ENCODE results near the gene MALAT1. TPM values are rescaled to one million over a fixed set of nuclear protein-coding genes. Genes with fewer than 3 reads are reported as not detected.

The MALAT1 gene
- total and polyA plus RNA-seq, 2 of the 13 experiments (the other 11 are each of a cell fraction or from before 2014, with no cell fraction given) = 143 to 1,237 TPM

GRCh38 chr11:65524741-65525545 lies 26.1 kb downstream of the MALAT1 start, which contains the start of gene SCYL1 (continued):
- no peak for TF ChIP-seq DZIP1 (CRISPR knock-in tag; IDR thresholded peaks at IDR 0.05)
- peak; percentile 77; the same call in 1 of the 2 replicates for TF ChIP-seq BORCS8-MEF2B (CRISPR knock-in tag; IDR thresholded peaks at IDR 0.05)
- TF ChIP-seq PRDM4 (CRISPR knock-in tag; IDR thresholded peaks at IDR 0.05; ENCODE audit: borderline replicate concordance) = no peak
- no peak for TF ChIP-seq REL (CRISPR knock-in tag; conservative IDR thresholded peaks at IDR 0.05)
- TF ChIP-seq ZNF17 (CRISPR knock-in tag; IDR thresholded peaks at IDR 0.05) = no peak
- no peak for TF ChIP-seq TP53 (CRISPR knock-in tag; conservative IDR thresholded peaks at IDR 0.05)
- no peak for TF ChIP-seq TAF15 (IDR thresholded peaks at IDR 0.05; ENCODE audit: low read depth, low read length, poor library complexity, severe bottlenecking)
- peak; percentile 65; the same call in 1 of the 2 replicates for TF ChIP-seq ZBTB38 (CRISPR knock-in tag; IDR thresholded peaks at IDR 0.05)
- peak; percentile 73; the same call in 1 of the 2 replicates for TF ChIP-seq ZNF788 (CRISPR knock-in tag; IDR thresholded peaks at IDR 0.05; ENCODE audit: borderline replicate concordance)
- peak; percentile 38; the same call in 1 of the 2 replicates for TF ChIP-seq NR2C2 (CRISPR knock-in tag; IDR thresholded peaks at IDR 0.05; ENCODE audit: borderline replicate concordance)
- TF ChIP-seq, protein P1, sequence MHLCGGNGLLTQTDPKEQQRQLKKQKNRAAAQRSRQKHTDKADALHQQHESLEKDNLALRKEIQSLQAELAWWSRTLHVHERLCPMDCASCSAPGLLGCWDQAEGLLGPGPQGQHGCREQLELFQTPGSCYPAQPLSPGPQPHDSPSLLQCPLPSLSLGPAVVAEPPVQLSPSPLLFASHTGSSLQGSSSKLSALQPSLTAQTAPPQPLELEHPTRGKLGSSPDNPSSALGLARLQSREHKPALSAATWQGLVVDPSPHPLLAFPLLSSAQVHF (CRISPR knock-in tag; IDR thresholded peaks at IDR 0.05) = no peak
- TF ChIP-seq U2AF2 (IDR thresholded peaks at IDR 0.05; ENCODE audit: low read depth, low read length) = no peak
- no peak for TF ChIP-seq ZFP37 (CRISPR knock-in tag; IDR thresholded peaks at IDR 0.05; ENCODE audit: borderline replicate concordance)
- no peak for TF ChIP-seq PLRG1 (conservative IDR thresholded peaks at IDR 0.05)
- TF ChIP-seq BCLAF1 (IDR thresholded peaks at IDR 0.05) = no peak
- 0 out of 2 replicates have a peak, but pooled peaks have one; percentile 18 for TF ChIP-seq ZBTB26 (CRISPR knock-in tag; IDR thresholded peaks at IDR 0.05; ENCODE audit: borderline replicate concordance)
- no peak for TF ChIP-seq EHMT2 (IDR thresholded peaks at IDR 0.05; ENCODE audit: borderline replicate concordance, low read depth, low read length)
- TF ChIP-seq MIXL1 (CRISPR knock-in tag; IDR thresholded peaks at IDR 0.05) = no peak
- TF ChIP-seq ZNF652 (CRISPR knock-in tag; IDR thresholded peaks at IDR 0.05; ENCODE audit: borderline replicate concordance, low read depth) = no peak

All from HepG2 (cell line).